ENCODE data around the gene DTNA. TPM values are rescaled to one million over a fixed set of nuclear protein-coding genes. Genes with fewer than 3 reads are reported as not detected.
"Not testable (repeated sequence)": the region's sequence is repeated elsewhere in the genome, so short reads cannot be mapped to it uniquely, and the experiment has no call there.

Gene DTNA
- polyA plus RNA-seq, 1 donor from 2014 or later: 53.9 TPM

DNA sequence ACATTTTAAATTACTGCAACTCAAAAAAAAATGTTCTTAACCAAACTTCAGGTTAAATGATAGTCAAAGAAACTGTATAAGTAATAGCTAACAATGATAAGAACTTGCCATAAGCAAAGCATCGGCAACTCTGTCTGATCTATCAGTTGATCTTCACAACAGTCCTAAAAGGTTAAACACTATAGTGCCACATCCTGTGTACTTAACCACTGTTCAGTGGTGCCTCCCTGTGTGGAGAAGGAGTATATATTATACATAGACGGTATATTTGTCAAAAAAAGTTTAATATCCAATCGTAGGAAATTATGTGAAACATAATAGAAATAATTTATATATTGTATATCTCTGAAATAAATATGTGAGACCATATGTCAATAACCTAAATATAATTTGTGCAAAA, 13.0 kb downstream of the DTNA start:
- no peak overlapping the region for H3K4me3 ChIP-seq (ENCODE audit: low read length)
- H4K20me1 ChIP-seq (ENCODE audit: insufficient read depth): no peaks in the 10 kb centered on the region
- no peak overlapping the region for H3K9ac ChIP-seq (ENCODE audit: low read length)
- H3K9me3 ChIP-seq (ENCODE audit: low read length): no peaks in the 10 kb centered on the region
- H3K79me2 ChIP-seq (replicated peaks; ENCODE audit: insufficient read depth, low read length): no peaks in the 10 kb centered on the region
- H3K36me3 ChIP-seq (ENCODE audit: insufficient read depth, low read length): no peaks in the 10 kb centered on the region
- H3K4me2 ChIP-seq (ENCODE audit: low read length): no peak overlapping the region
- H3K9me2 ChIP-seq (ENCODE audit: insufficient read depth, low read length): no peaks in the 10 kb centered on the region
- H2AFZ ChIP-seq (ENCODE audit: low read depth, low read length): no peak overlapping the region
- no peak overlapping the region for H3K27ac ChIP-seq (ENCODE audit: low read length)
- no peaks in the 10 kb centered on the region for H3K27me3 ChIP-seq (ENCODE audit: insufficient read depth, low read depth, low read length)
- no peaks in the 10 kb centered on the region for H3F3A ChIP-seq (ENCODE audit: insufficient read depth, low read length, poor library complexity, severe bottlenecking)
- TF ChIP-seq SMC3 (conservative IDR thresholded peaks at IDR 0.05; ENCODE audit: poor library complexity): no peak

DNA sequence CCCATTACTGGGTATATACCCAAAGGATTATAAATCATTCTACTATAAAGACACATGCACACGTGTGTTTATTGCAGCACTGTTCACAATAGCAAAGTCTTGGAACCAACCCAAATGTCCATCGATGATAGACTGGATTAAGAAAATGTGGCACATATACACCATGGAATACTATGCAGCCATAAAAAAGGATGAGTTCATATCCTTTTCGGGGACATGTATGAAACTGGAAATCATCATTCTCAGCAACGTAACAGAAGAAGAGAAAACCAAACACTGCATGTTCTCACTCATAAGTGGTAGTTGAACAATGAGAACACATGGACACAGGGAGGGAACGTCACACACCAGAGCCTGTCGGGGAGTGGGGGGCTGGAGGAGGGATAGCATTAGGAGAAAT, 15.6 kb downstream of the DTNA start:
- not testable (repeated sequence) for H3K27ac ChIP-seq (ENCODE audit: low read length)

DNA sequence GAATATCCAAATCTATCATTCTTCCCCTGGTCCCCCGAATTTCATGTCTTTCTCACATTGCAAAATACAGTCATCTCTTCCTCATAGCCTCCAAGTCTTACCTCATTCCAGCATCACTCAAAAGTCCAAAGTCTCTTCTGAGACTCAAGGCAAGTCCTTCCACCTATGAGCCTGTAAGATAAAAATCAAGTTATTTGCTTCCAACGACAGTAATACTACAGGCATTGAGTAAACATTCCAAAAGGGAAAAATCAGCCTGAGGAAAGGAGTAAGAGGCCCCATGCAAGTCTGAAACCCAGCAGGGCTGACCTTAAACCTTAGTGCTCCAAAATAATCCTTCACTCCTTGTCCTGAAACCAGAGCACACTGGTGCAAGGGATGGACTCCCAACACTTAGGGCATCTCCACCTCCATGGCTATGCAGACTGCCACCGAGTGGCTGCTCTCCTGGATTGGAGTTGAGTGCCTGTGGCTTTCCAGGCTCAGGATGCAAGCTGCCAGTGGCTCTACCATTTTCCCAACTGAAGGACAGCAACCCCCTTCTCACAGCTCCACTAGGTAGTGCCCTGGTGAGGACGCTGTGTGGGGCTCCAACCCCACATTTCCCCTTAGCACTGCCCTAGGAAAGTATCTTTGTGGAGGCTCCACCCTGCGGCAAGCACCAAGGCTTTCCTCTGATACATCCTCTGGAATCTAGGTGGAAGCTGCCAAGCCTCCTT, 16.3 kb downstream of the DTNA start:
- Histone ChIP-seq H3K27me3 (ENCODE audit: insufficient read depth, low read depth, low read length) (no peaks in the 10 kb centered on the region), H3K79me2 (replicated peaks; ENCODE audit: insufficient read depth, low read length) (no peaks in the 10 kb centered on the region), H3K36me3 (ENCODE audit: insufficient read depth, low read length) (no peaks in the 10 kb centered on the region), H3K9me2 (ENCODE audit: insufficient read depth, low read length) (no peaks in the 10 kb centered on the region), H3F3A (ENCODE audit: insufficient read depth, low read length, poor library complexity, severe bottlenecking) (no peaks in the 10 kb centered on the region), H3K4me2 (ENCODE audit: low read length) (no peak overlapping the region), H3K4me3 (ENCODE audit: low read length) (no peak overlapping the region), H2AFZ (ENCODE audit: low read depth, low read length) (no peak overlapping the region), H3K27ac (ENCODE audit: low read length) (no peak overlapping the region), H4K20me1 (ENCODE audit: insufficient read depth) (no peaks in the 10 kb centered on the region), H3K9me3 (ENCODE audit: low read length) (no peaks in the 10 kb centered on the region), H3K9ac (ENCODE audit: low read length) (no peak overlapping the region)
- TF ChIP-seq TAF1 (IDR thresholded peaks at IDR 0.05; ENCODE audit: low read depth): no peak
- TF ChIP-seq, protein P1, sequence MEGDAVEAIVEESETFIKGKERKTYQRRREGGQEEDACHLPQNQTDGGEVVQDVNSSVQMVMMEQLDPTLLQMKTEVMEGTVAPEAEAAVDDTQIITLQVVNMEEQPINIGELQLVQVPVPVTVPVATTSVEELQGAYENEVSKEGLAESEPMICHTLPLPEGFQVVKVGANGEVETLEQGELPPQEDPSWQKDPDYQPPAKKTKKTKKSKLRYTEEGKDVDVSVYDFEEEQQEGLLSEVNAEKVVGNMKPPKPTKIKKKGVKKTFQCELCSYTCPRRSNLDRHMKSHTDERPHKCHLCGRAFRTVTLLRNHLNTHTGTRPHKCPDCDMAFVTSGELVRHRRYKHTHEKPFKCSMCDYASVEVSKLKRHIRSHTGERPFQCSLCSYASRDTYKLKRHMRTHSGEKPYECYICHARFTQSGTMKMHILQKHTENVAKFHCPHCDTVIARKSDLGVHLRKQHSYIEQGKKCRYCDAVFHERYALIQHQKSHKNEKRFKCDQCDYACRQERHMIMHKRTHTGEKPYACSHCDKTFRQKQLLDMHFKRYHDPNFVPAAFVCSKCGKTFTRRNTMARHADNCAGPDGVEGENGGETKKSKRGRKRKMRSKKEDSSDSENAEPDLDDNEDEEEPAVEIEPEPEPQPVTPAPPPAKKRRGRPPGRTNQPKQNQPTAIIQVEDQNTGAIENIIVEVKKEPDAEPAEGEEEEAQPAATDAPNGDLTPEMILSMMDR (IDR thresholded peaks at IDR 0.05; ENCODE audit: poor library complexity, severe bottlenecking): no peak

More for the DNA sequence above, 15.6 kb downstream of the DTNA start:
- not testable (repeated sequence) for H3K9me2 ChIP-seq (ENCODE audit: insufficient read depth, low read length); H3K79me2 ChIP-seq (replicated peaks; ENCODE audit: insufficient read depth, low read length); H3K9ac ChIP-seq (ENCODE audit: low read length); H3K4me2 ChIP-seq (ENCODE audit: low read length); H3F3A ChIP-seq (ENCODE audit: insufficient read depth, low read length, poor library complexity, severe bottlenecking); H3K4me3 ChIP-seq (ENCODE audit: low read length); H2AFZ ChIP-seq (ENCODE audit: low read depth, low read length); H3K36me3 ChIP-seq (ENCODE audit: insufficient read depth, low read length); H4K20me1 ChIP-seq (ENCODE audit: insufficient read depth); H3K9me3 ChIP-seq (ENCODE audit: low read length); H3K27me3 ChIP-seq (ENCODE audit: insufficient read depth, low read depth, low read length)

DNA sequence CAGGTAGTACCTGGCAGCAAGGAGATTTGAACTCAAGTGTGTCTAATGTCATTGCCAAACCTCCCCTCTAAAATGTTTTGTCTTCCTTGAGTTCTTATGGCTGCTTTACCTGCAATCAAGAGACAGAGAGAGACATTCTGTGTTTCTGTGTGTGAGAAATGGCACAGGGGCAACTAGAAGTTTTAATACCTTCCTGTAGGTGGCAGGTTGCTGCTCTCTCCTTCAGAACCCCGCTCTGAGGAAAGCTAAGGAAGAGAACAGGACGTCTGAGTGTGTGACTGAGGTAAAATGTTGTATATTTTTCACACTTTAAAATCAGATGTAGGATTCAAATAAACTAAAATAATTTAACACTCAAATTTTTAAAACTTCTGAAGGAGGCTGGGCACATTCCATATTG, 19.2 kb downstream of the DTNA start:
- no peak overlapping the region for H2AFZ ChIP-seq (ENCODE audit: low read depth, low read length)
- H3K9me2 ChIP-seq (ENCODE audit: insufficient read depth, low read length): no peaks in the 10 kb centered on the region
- H3K4me2 ChIP-seq (ENCODE audit: low read length): no peak overlapping the region
- no peaks in the 10 kb centered on the region for H3K79me2 ChIP-seq (replicated peaks; ENCODE audit: insufficient read depth, low read length)
- no peaks in the 10 kb centered on the region for H3F3A ChIP-seq (ENCODE audit: insufficient read depth, low read length, poor library complexity, severe bottlenecking)
- no peaks in the 10 kb centered on the region for H3K36me3 ChIP-seq (ENCODE audit: insufficient read depth, low read length)
- no peak overlapping the region for H3K9ac ChIP-seq (ENCODE audit: low read length)
- TF ChIP-seq POLR2AphosphoS5 (IDR thresholded peaks at IDR 0.05): no peak
- no peak overlapping the region for H3K4me3 ChIP-seq (ENCODE audit: low read length)
- H3K9me3 ChIP-seq (ENCODE audit: low read length): no peaks in the 10 kb centered on the region
- no peak overlapping the region for H3K27ac ChIP-seq (ENCODE audit: low read length)
- no peaks in the 10 kb centered on the region for H4K20me1 ChIP-seq (ENCODE audit: insufficient read depth)
- no peaks in the 10 kb centered on the region for H3K27me3 ChIP-seq (ENCODE audit: insufficient read depth, low read depth, low read length)
